GM12801 (cell line): ENCODE measurements around the gene PDE10A.

Experiments used
- TF ChIP-seq, protein P1 (sequence below): IDR thresholded peaks from one replicate; pipeline ENCODE4 v1.5.1; 2011; ENCODE audit warnings: control low read depth; ENCODE audit not compliant: insufficient read length; ENCODE audit errors: extremely low read depth

Gene PDE10A

DNA sequence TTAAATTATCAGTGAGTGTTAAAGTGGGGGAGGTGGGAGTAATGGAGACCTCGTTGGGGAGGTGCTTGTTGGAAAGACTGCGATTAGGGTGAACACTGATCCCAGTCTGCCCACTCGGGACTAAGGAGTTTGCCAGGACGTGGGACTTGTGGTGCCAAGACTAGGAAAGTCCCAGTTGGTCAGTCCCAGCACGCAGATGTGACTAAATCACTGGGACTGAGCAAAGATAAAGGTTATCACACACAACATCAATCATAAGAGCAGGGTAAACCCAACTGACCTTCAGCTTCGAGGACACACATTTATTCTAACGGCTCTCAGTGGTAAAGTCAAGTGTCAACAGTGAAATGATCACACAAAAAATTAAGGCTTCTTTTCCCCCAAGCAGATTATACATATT is 45.5 kb downstream of the PDE10A start:
- TF ChIP-seq, protein P1, sequence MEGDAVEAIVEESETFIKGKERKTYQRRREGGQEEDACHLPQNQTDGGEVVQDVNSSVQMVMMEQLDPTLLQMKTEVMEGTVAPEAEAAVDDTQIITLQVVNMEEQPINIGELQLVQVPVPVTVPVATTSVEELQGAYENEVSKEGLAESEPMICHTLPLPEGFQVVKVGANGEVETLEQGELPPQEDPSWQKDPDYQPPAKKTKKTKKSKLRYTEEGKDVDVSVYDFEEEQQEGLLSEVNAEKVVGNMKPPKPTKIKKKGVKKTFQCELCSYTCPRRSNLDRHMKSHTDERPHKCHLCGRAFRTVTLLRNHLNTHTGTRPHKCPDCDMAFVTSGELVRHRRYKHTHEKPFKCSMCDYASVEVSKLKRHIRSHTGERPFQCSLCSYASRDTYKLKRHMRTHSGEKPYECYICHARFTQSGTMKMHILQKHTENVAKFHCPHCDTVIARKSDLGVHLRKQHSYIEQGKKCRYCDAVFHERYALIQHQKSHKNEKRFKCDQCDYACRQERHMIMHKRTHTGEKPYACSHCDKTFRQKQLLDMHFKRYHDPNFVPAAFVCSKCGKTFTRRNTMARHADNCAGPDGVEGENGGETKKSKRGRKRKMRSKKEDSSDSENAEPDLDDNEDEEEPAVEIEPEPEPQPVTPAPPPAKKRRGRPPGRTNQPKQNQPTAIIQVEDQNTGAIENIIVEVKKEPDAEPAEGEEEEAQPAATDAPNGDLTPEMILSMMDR = no peak

DNA sequence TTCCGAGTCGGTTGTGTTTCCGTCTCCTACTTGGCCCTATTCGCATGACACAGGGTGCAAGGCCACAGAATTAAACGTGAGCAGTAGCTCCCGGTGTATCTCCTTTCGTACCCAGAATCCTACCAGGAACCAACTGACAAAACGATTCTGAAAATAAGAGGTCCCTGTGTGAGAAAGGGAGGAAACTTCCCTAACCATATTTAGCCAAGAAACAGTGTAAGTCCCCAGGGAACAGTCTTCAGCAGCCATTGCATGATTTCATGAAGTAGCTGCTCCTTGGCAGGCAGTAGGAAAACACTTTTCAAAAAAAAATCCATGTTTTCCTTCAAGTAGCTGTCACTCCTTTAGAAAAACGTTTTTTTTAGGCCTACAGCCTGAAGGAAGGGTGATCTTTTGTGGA is 46.9 kb downstream of the PDE10A start:
- TF ChIP-seq, protein P1 = no peak

DNA sequence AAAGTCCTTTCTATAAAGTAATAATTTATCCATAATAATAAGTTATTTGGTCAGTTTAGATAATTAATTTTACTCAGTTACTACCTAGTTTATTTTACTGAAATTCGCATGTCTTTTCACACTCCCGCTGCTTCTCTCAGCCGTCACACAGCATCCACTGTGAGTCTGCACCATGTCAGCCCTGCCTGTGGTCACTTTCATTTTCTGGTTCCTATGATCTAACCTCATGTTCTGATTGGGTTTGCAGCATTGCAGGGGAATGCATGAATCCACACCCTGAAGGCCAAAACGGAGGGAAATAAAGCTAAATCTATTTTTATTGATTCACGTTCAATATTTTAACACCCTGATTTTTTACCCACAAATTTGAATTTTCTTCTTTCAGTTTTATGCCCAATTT is 47.4 kb downstream of the PDE10A start:
- TF ChIP-seq, protein P1 = no peak

DNA sequence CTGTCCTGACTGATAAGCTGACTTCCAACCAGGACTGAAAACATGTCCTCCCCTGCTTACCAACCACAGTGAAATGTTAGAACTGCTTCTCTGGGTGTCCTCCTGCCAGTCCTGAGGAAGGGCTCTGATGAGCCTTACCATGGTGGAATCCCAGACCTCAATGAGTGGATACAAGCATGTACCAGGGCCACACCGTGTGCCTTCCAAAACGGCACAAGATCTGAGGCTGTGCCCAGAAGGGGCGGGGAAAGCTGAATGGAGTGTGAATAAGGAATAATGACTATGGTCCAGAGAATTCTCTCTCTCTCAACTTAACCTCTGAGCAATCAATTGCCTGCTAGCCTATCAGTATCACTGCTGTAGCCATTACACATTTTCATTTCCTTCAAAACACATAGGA is 51.7 kb downstream of the PDE10A start:
- TF ChIP-seq, protein P1 = no peak

DNA sequence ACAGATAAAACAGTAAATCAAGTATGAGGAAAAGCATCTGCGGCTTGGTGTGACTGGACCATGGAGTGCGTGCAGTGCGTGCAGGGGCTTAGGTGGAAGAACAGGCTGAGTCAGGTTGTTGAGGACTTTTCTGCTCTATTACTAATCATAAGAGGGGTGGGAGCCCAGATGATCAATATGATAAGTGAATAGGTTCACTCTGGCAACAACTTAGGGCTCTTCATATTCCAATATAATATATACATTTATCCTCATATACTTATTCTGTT is 56.4 kb downstream of the PDE10A start:
- TF ChIP-seq, protein P1 = no peak

DNA sequence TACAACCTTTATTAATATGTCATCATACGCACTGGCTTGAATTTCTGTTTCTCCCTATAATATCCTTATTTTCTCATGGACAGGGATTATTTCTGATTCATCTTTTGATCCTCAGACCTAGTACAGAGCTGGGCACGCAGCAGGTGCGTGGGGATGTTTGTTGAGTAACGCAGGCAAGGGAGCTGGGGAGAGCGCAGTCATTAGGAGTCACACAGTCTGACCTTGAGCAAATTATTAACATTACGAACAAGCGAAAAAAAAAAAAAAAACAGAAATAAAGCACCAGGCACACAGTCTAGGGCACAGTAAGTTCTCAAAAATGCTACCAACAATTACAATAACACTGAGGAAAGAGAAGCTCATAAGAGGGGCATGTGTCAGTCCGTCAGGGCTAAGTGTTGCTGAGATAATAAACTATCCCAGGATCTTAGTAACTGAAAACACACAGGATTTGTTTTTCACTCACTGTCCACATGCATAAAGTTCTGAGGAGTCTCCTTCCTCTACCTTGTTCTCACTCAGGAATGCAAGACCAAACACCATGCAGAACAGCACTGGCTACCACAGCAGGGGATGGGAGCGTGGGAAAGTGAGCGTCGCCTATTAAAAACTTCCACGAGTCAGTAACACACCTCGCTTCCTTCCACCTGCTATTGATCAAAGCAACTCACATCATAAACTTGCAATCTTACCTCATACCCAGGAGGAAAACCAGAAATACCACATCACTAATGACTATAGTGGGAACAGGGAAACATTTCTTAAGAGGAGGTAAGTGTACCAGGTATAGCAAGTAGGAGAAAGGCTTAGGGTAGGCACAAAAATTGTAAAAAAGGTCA is 56.9 kb downstream of the PDE10A start:
- TF ChIP-seq, protein P1 = no peak

DNA sequence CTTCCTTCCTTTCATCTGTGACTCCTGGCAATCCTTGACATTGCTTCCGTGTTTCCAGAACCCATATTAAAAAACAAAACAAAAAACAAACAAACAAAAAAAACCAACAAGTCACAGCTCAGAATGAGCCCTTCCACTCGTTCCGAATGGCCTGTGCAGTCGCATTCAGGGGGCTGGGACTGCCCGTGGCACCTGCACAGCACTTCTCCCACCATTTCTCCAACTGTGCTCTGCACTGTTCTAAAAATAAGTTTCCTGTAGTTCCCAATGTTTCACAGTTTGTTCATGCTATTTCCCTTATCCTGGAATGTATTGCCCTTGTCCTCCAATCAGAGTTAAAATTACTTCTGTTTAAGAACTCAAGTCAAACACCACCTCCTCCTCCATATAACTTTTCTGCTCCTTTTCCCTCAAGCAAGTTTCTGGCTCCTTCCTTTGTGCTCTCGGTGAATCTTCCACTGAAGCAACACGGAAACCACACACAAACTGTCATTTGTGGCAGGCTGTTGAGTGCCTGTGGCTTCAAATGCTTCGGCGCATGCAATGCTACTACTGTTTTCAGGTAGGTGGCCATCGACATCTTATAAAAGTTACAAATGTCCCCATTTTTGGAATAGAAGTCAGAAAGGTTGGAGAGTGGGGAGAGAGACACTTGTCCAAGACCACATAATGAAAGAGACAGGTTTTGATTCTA is 57.7 kb downstream of the PDE10A start:
- TF ChIP-seq, protein P1 = no peak
